Peyer's patch (tissue), 4 donors: ENCODE measurements around the gene DNAH14.

Experiments
- CTCF ChIP-seq, 6 experiments: fragments of 450-650 bp in 4 of 6; fragments of 200-600 bp in 2 of 6; sonication (generic) in 1 of 6; IDR thresholded peaks; one replicate each; pipeline ENCODE4 v1.5.1; 2017 to 2019; ENCODE audit warnings: antibody characterized with exemption in 6 of 6, mild to moderate bottlenecking in 3 of 6, moderate library complexity in 1 of 6
- POLR2A ChIP-seq, 2 donors: fragments of 450-650 bp; IDR thresholded peaks; one replicate each; pipeline ENCODE4 v1.5.1; 2017; ENCODE audit warnings: antibody characterized with exemption in 2 of 2, mild to moderate bottlenecking in 2 of 2, moderate library complexity in 2 of 2

GRCh38 chr1:224898937-224899336, 30.5 kb upstream of the DNAH14 start:
- no peak for TF ChIP-seq CTCF (IDR thresholded peaks at IDR 0.05)
- TF ChIP-seq POLR2A (IDR thresholded peaks at IDR 0.05), result no peak
